A673 (cell line): ENCODE results near the gene NXPH2. TPM values are rescaled to one million over a fixed set of nuclear protein-coding genes. Genes with fewer than 3 reads are reported as not detected.

Experiments
- BruUV-seq: library from RNA; stranded (reverse); fragments of 400-500 nt; replicated peaks from 2 replicates; lab custom pipeline; 2021; lab: Mats Ljungman, UMichigan
- CTCF ChIA-PET: fragments of 300-600 bp; sonication (Branson Sonifier 250); formaldehyde crosslinking; loops from one replicate; lab custom pipeline; 2022; ENCODE audit warnings: antibody characterized with exemption; lab: Charles Lee
- POLR2A ChIA-PET: fragments of 300-600 bp; sonication (Branson Sonifier 250); formaldehyde crosslinking; loops from one replicate; lab custom pipeline; 2022; ENCODE audit warnings: antibody characterized with exemption; ENCODE audit not compliant: low non-redundant PET; lab: Charles Lee
- DNase-seq: peaks from one replicate; pipeline ENCODE4 v3.0.0-alpha.2; 2015; ENCODE audit warnings: low spot score
- H3K27ac ChIP-seq: fragments of 200-600 bp; sonication (generic); 2 replicates; pipeline ENCODE4 v1.5.1; 2016; ENCODE audit warnings: mixed run types, low read depth, mild to moderate bottlenecking, mixed read lengths, antibody characterized with exemption, low read length; ENCODE audit not compliant: poor library complexity, severe bottlenecking
- H3K27me3 ChIP-seq: fragments of 200-600 bp; sonication (generic); replicated peaks from 2 replicates; pipeline ENCODE4 v1.6.1; 2017; ENCODE audit warnings: mixed run types, low read depth, mild to moderate bottlenecking, mixed read lengths, antibody characterized with exemption, low read length; ENCODE audit not compliant: insufficient read depth, poor library complexity
- H3K36me3 ChIP-seq: fragments of 200-600 bp; sonication (generic); 2 replicates; pipeline ENCODE4 v1.6.1; 2016; ENCODE audit warnings: mixed run types, mild to moderate bottlenecking, mixed read lengths, antibody characterized with exemption, low read length; ENCODE audit not compliant: insufficient read depth, poor library complexity, severe bottlenecking
- H3K4me1 ChIP-seq: fragments of 200-600 bp; sonication (generic); 2 replicates; pipeline ENCODE4 v1.6.1; 2017; ENCODE audit warnings: mixed run types, mild to moderate bottlenecking, mixed read lengths, antibody characterized with exemption, low read length; ENCODE audit not compliant: insufficient read depth, poor library complexity, severe bottlenecking
- H3K4me3 ChIP-seq: fragments of 200-600 bp; sonication (generic); 2 replicates; pipeline ENCODE4 v1.5.1; 2016; ENCODE audit warnings: low read depth, mixed run types, mild to moderate bottlenecking, mixed read lengths, low read length; ENCODE audit not compliant: poor library complexity, severe bottlenecking
- H3K9me3 ChIP-seq: fragments of 200-600 bp; sonication (generic); 2 replicates; pipeline ENCODE4 v1.6.1; 2016; ENCODE audit warnings: mixed run types, low read depth, mild to moderate bottlenecking, mixed read lengths, antibody characterized with exemption, low read length; ENCODE audit not compliant: poor library complexity, severe bottlenecking
- EZH2 ChIP-seq: fragments of 200-600 bp; sonication (generic); IDR thresholded peaks from 2 replicates; pipeline ENCODE4 v1.6.1; 2017; ENCODE audit warnings: borderline replicate concordance, low read depth, mild to moderate bottlenecking, mixed read lengths, antibody characterized with exemption, low read length; ENCODE audit not compliant: poor library complexity, severe bottlenecking
- intact Hi-C: fragments of 100-400 bp; cut with micrococcal nuclease; formaldehyde crosslinking; loops from one replicate; pipeline ENCODE4 v1.10.0; 2022; ENCODE audit not compliant: unreplicated experiment
- total RNA-seq: library from RNA; stranded (reverse); gene quantifications from 2 replicates; pipeline ENCODE4 v1.2.3, GENCODE V29; 2021
- TF ChIP-seq, protein P1 (sequence below): fragments of 300-800, 200-600 bp; sonication (generic); conservative IDR thresholded peaks from 2 replicates; pipeline ENCODE4 v1.5.1; 2017; ENCODE audit warnings: low read depth, mild to moderate bottlenecking, antibody characterized with exemption, low read length, moderate library complexity, mixed read lengths

NXPH2 gene
- total RNA-seq, 1 experiment from 2014 or later, result 5.4 TPM

GRCh38 chr2:138621139-138621538 lies 159.1 kb downstream of the NXPH2 start:
- no peak for TF ChIP-seq EZH2
- TF ChIP-seq, protein P1, sequence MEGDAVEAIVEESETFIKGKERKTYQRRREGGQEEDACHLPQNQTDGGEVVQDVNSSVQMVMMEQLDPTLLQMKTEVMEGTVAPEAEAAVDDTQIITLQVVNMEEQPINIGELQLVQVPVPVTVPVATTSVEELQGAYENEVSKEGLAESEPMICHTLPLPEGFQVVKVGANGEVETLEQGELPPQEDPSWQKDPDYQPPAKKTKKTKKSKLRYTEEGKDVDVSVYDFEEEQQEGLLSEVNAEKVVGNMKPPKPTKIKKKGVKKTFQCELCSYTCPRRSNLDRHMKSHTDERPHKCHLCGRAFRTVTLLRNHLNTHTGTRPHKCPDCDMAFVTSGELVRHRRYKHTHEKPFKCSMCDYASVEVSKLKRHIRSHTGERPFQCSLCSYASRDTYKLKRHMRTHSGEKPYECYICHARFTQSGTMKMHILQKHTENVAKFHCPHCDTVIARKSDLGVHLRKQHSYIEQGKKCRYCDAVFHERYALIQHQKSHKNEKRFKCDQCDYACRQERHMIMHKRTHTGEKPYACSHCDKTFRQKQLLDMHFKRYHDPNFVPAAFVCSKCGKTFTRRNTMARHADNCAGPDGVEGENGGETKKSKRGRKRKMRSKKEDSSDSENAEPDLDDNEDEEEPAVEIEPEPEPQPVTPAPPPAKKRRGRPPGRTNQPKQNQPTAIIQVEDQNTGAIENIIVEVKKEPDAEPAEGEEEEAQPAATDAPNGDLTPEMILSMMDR, result no peak
- BruUV-seq, result no TSS peak
- no peaks in the 10 kb centered on the region for H3K36me3 ChIP-seq
- H3K27me3 ChIP-seq, result peaks cover 7% of the 10 kb centered on the region
- DNase-seq, result no peak
- POLR2A ChIA-PET, result no interaction called here
- no peaks in the 10 kb centered on the region for H3K9me3 ChIP-seq
- H3K4me1 ChIP-seq, result no peaks in the 10 kb centered on the region
- no peak overlapping the region for H3K27ac ChIP-seq
- intact Hi-C loops, result no loop called here
- no peak overlapping the region for H3K4me3 ChIP-seq
- CTCF ChIA-PET, result no interaction called here

GRCh38 chr2:138620431-138620830 lies 159.8 kb downstream of the NXPH2 start:
- POLR2A ChIA-PET, result no interaction called here
- no TSS peak for BruUV-seq
- H3K27ac ChIP-seq, result no peak overlapping the region
- intact Hi-C loops, result no loop called here
- H3K36me3 ChIP-seq, result no peaks in the 10 kb centered on the region
- DNase-seq, result no peak
- H3K4me1 ChIP-seq, result no peaks in the 10 kb centered on the region
- peaks cover 7% of the 10 kb centered on the region for H3K27me3 ChIP-seq
- H3K4me3 ChIP-seq, result no peak overlapping the region
- TF ChIP-seq, protein P1, result no peak
- no peak for TF ChIP-seq EZH2
- no peaks in the 10 kb centered on the region for H3K9me3 ChIP-seq
- CTCF ChIA-PET, result no interaction called here
